ENCODE measurements around the gene ZFP36L2. TPM values are rescaled to one million over a fixed set of nuclear protein-coding genes. Genes with fewer than 3 reads are reported as not detected.

ZFP36L2 gene
- total and polyA plus RNA-seq, 5 donors from 2014 or later: 119 to 874 (median 135) TPM

- no peak overlapping the region for H3K4me3 ChIP-seq (ENCODE audit: low read depth, low read length)
- H3K27me3 Mint-ChIP-seq: no peaks in the 10 kb centered on the region
Measured at GRCh38 chr2:43259512-43259911, 33.1 kb upstream of the ZFP36L2 start.

GRCh38 chr2:43258547-43259156, 32.2 kb upstream of the ZFP36L2 start:
- Histone ChIP-seq H3K9me3 (ENCODE audit: control insufficient read depth in 2 of 2, low read length in 2 of 2) (no peaks in the 10 kb centered on the region), H3K27ac (ENCODE audit: insufficient read depth, low read length, poor library complexity, severe bottlenecking) (no peak overlapping the region), H3K27me3 (ENCODE audit: control insufficient read depth, insufficient read depth, low read length) (no peaks in the 10 kb centered on the region), H3K4me1 (ENCODE audit: control insufficient read depth, insufficient read depth, low read length, poor library complexity, severe bottlenecking) (no peaks in the 10 kb centered on the region), H3K4me3 (ENCODE audit: low read depth, low read length) (no peak overlapping the region), H3K36me3 (ENCODE audit: control insufficient read depth, insufficient read depth, low read length) (peaks cover 27% of the 10 kb centered on the region)
- Mint-ChIP-seq H3K4me3 (no peak overlapping the region), H3K27ac (no peak overlapping the region), H3K4me1 (peaks cover 0 to 4% (median 0%) of the 10 kb centered on the region in 4 donors), H3K9me3 (no peaks in the 10 kb centered on the region), H3K27me3 (no peaks in the 10 kb centered on the region), H3K36me3 (peaks cover 22% of the 10 kb centered on the region)
- no peak for DNase-seq
- no peak for ATAC-seq (ENCODE audit: low read depth in 2 of 2)

More at GRCh38 chr2:43259512-43259911, 33.1 kb upstream of the ZFP36L2 start:
- H3K4me1 Mint-ChIP-seq: peaks cover 0 to 6% (median 3%) of the 10 kb centered on the region in 4 donors
- Histone ChIP-seq H3K27ac (ENCODE audit: insufficient read depth, low read length, poor library complexity, severe bottlenecking) (no peak overlapping the region), H3K27me3 (ENCODE audit: control insufficient read depth, insufficient read depth, low read length) (no peaks in the 10 kb centered on the region), H3K36me3 (ENCODE audit: control insufficient read depth, insufficient read depth, low read length) (peaks cover 29% of the 10 kb centered on the region), H3K9me3 (ENCODE audit: control insufficient read depth in 2 of 2, low read length in 2 of 2) (no peaks in the 10 kb centered on the region), H3K4me1 (ENCODE audit: control insufficient read depth, insufficient read depth, low read length, poor library complexity, severe bottlenecking) (no peaks in the 10 kb centered on the region)
- H3K27ac Mint-ChIP-seq: no peak overlapping the region
- ATAC-seq (ENCODE audit: low read depth in 2 of 2): no peak
- no peak for DNase-seq
- peaks cover 21% of the 10 kb centered on the region for H3K36me3 Mint-ChIP-seq
- no peak overlapping the region for H3K4me3 Mint-ChIP-seq
- H3K9me3 Mint-ChIP-seq: no peaks in the 10 kb centered on the region

- H3K9me3 ChIP-seq (ENCODE audit: control insufficient read depth in 2 of 2, low read length in 2 of 2): no peaks in the 10 kb centered on the region
- H3K4me3 ChIP-seq (ENCODE audit: low read depth, low read length): no peak overlapping the region
- peaks cover 11% of the 10 kb centered on the region for H3K36me3 Mint-ChIP-seq
- no peaks in the 10 kb centered on the region for H3K27me3 Mint-ChIP-seq
- H3K4me1 Mint-ChIP-seq: no peaks in the 10 kb centered on the region
- no peak for DNase-seq
- no peak for ATAC-seq (ENCODE audit: low read depth in 2 of 2)
- no peak overlapping the region for H3K27ac ChIP-seq (ENCODE audit: insufficient read depth, low read length, poor library complexity, severe bottlenecking)
- H3K27me3 ChIP-seq (ENCODE audit: control insufficient read depth, insufficient read depth, low read length): no peaks in the 10 kb centered on the region
- no peak overlapping the region for H3K27ac Mint-ChIP-seq
- H3K4me3 Mint-ChIP-seq: no peak overlapping the region
- peaks cover 23% of the 10 kb centered on the region for H3K36me3 ChIP-seq (ENCODE audit: control insufficient read depth, insufficient read depth, low read length)
- H3K9me3 Mint-ChIP-seq: no peaks in the 10 kb centered on the region
- no peaks in the 10 kb centered on the region for H3K4me1 ChIP-seq (ENCODE audit: control insufficient read depth, insufficient read depth, low read length, poor library complexity, severe bottlenecking)
Measured at GRCh38 chr2:43255296-43255910, 29.0 kb upstream of the ZFP36L2 start.

- Mint-ChIP-seq H3K36me3 (peaks cover 17% of the 10 kb centered on the region), H3K27ac (peak overlapping the region in 1 of 3 donors; percentile 30), H3K4me3 (no peak overlapping the region), H3K27me3 (no peaks in the 10 kb centered on the region), H3K4me1 (no peaks in the 10 kb centered on the region), H3K9me3 (no peaks in the 10 kb centered on the region)
- Histone ChIP-seq H3K36me3 (ENCODE audit: control insufficient read depth, insufficient read depth, low read length) (peaks cover 23% of the 10 kb centered on the region), H3K9me3 (ENCODE audit: control insufficient read depth in 2 of 2, low read length in 2 of 2) (no peaks in the 10 kb centered on the region), H3K27ac (ENCODE audit: insufficient read depth, low read length, poor library complexity, severe bottlenecking) (no peak overlapping the region), H3K4me1 (ENCODE audit: control insufficient read depth, insufficient read depth, low read length, poor library complexity, severe bottlenecking) (no peaks in the 10 kb centered on the region), H3K4me3 (ENCODE audit: low read depth, low read length) (no peak overlapping the region), H3K27me3 (ENCODE audit: control insufficient read depth, insufficient read depth, low read length) (no peaks in the 10 kb centered on the region)
- no peak for ATAC-seq (ENCODE audit: low read depth in 2 of 2)
- no peak for DNase-seq
Measured at GRCh38 chr2:43254331-43254730, 27.9 kb upstream of the ZFP36L2 start.

- no peak for DNase-seq
- no peaks in the 10 kb centered on the region for H3K27me3 ChIP-seq (ENCODE audit: control insufficient read depth, insufficient read depth, low read length)
- H3K9me3 ChIP-seq (ENCODE audit: control insufficient read depth in 2 of 2, low read length in 2 of 2): no peaks in the 10 kb centered on the region
- H3K4me1 ChIP-seq (ENCODE audit: control insufficient read depth, insufficient read depth, low read length, poor library complexity, severe bottlenecking): no peaks in the 10 kb centered on the region
- H3K4me3 ChIP-seq (ENCODE audit: low read depth, low read length): no peak overlapping the region
- Mint-ChIP-seq H3K27ac (peak overlapping the region in 1 of 3 donors; percentile 63), H3K4me1 (peaks cover 0 to 4% (median 1%) of the 10 kb centered on the region in 4 donors), H3K36me3 (peaks cover 17% of the 10 kb centered on the region), H3K4me3 (no peak overlapping the region), H3K27me3 (no peaks in the 10 kb centered on the region), H3K9me3 (no peaks in the 10 kb centered on the region)
- peaks cover 8% of the 10 kb centered on the region for H3K36me3 ChIP-seq (ENCODE audit: control insufficient read depth, insufficient read depth, low read length)
- no peak overlapping the region for H3K27ac ChIP-seq (ENCODE audit: insufficient read depth, low read length, poor library complexity, severe bottlenecking)
- ATAC-seq (ENCODE audit: low read depth in 2 of 2): no peak
Measured at GRCh38 chr2:43251171-43251731, 24.8 kb upstream of the ZFP36L2 start.

GRCh38 chr2:43250015-43250414, 23.6 kb upstream of the ZFP36L2 start:
- Histone ChIP-seq H3K36me3 (ENCODE audit: control insufficient read depth, insufficient read depth, low read length) (peaks cover 3% of the 10 kb centered on the region), H3K4me1 (ENCODE audit: control insufficient read depth, insufficient read depth, low read length, poor library complexity, severe bottlenecking) (no peaks in the 10 kb centered on the region), H3K9me3 (ENCODE audit: control insufficient read depth in 2 of 2, low read length in 2 of 2) (no peaks in the 10 kb centered on the region), H3K27me3 (ENCODE audit: control insufficient read depth, insufficient read depth, low read length) (no peaks in the 10 kb centered on the region), H3K27ac (ENCODE audit: insufficient read depth, low read length, poor library complexity, severe bottlenecking) (no peak overlapping the region), H3K4me3 (ENCODE audit: low read depth, low read length) (no peak overlapping the region)
- H3K9me3 Mint-ChIP-seq: no peaks in the 10 kb centered on the region
- no peak for DNase-seq
- H3K27me3 Mint-ChIP-seq: no peaks in the 10 kb centered on the region
- H3K4me3 Mint-ChIP-seq: no peak overlapping the region
- ATAC-seq (ENCODE audit: low read depth in 2 of 2): no peak
- H3K4me1 Mint-ChIP-seq: peaks cover 0 to 4% (median 1%) of the 10 kb centered on the region in 4 donors
- H3K27ac Mint-ChIP-seq: peak overlapping the region in 1 of 3 donors; percentile 1
- H3K36me3 Mint-ChIP-seq: peaks cover 17% of the 10 kb centered on the region

- peaks cover 11% of the 10 kb centered on the region for H3K36me3 Mint-ChIP-seq
- ATAC-seq (ENCODE audit: low read depth in 2 of 2): no peak
- no peak for DNase-seq
- Histone ChIP-seq H3K27me3 (ENCODE audit: control insufficient read depth, insufficient read depth, low read length) (no peaks in the 10 kb centered on the region), H3K9me3 (ENCODE audit: control insufficient read depth in 2 of 2, low read length in 2 of 2) (no peaks in the 10 kb centered on the region), H3K4me3 (ENCODE audit: low read depth, low read length) (no peak overlapping the region), H3K27ac (ENCODE audit: insufficient read depth, low read length, poor library complexity, severe bottlenecking) (no peak overlapping the region), H3K36me3 (ENCODE audit: control insufficient read depth, insufficient read depth, low read length) (peaks cover 7% of the 10 kb centered on the region), H3K4me1 (ENCODE audit: control insufficient read depth, insufficient read depth, low read length, poor library complexity, severe bottlenecking) (no peaks in the 10 kb centered on the region)
- no peaks in the 10 kb centered on the region for H3K27me3 Mint-ChIP-seq
- H3K9me3 Mint-ChIP-seq: no peaks in the 10 kb centered on the region
- H3K4me1 Mint-ChIP-seq: peaks cover 0 to 4% (median 1%) of the 10 kb centered on the region in 4 donors
- H3K27ac Mint-ChIP-seq: no peak overlapping the region
- no peak overlapping the region for H3K4me3 Mint-ChIP-seq
Measured at GRCh38 chr2:43248621-43249020, 22.2 kb upstream of the ZFP36L2 start.
